ENCODE results near the gene OR52D1. TPM values are rescaled to one million over a fixed set of nuclear protein-coding genes. Genes with fewer than 3 reads are reported as not detected.
A peak's percentile ranks its signal among the peaks of the same experiment; 100 is the strongest.

OR52D1 gene
- total and polyA plus RNA-seq, 9 of the 15 experiments (the other 6 are each of a cell fraction or from before 2014, with no cell fraction given), result 0.14 to 1.3 (median 0.97) TPM; not detected in 6

DNA sequence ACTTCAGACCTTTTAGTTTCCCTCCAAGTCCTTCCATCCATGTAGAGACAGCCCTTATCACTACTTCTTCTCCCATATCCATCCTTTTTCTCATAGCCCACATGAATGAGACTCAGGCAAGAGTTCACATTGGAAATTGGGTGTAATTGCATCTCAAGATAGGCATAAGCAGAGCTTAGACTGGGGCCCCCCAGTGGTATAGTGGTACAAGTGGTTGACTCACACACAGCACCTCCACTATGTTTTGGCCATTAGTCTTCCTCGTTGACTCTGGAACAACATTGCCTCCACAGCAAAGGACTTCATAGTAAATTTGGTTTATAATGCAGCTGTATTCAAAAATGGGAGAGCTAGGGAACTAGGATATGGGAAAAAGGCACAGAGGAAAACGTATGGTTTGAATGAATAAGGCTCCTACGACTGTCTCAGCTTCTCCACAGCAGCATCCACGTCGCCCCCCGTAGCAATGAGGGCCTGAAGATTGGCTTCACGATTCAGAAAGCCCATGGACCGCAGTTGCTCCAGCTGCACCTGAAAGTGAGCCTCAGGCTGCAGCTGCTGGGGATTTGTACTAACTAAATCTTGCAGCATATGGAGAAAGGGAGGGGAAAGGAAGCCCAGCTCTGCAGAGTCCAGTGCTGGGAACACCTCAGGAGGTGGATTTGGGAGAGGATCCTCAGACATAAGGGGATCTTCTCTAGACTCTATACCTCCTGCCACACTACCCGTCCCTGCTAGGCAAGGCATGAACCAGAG, 18.9 kb downstream of the OR52D1 start:
- peak overlapping the region in 1 of 2 experiments; percentile 75; a peak in 2 of 4 replicates for H3K9ac ChIP-seq (ENCODE audit: insufficient read depth in 1 of 2, low read depth in 2 of 2, low read length in 2 of 2)
- no peaks in the 10 kb centered on the region for H3K9me3 ChIP-seq (replicated peaks; ENCODE audit: control insufficient read depth, insufficient read depth, low read depth, low read length)
- H3K27me3 ChIP-seq (ENCODE audit: control insufficient read depth in 2 of 2, insufficient read depth in 2 of 2, low read length in 2 of 2), result no peaks in the 10 kb centered on the region
- H3K4me2 ChIP-seq (ENCODE audit: insufficient read depth, low read length), result peak overlapping the region; percentile 56; the same call in 1 of the 2 replicates
- peaks cover 14% of the 10 kb centered on the region; the same call in 2 of the 3 replicates for H3K36me3 ChIP-seq (ENCODE audit: control insufficient read depth, insufficient read depth, low read length)
- in situ Hi-C loops (cut with MboI) (no loop called here), intact Hi-C loops (cut with micrococcal nuclease) (loop anchor here (10.0 kb wide), 3 partner anchors 87 to 303 kb away; partner anchors contain the start of genes OR51V1 and TRIM6)
- TF ChIP-seq, protein P1, sequence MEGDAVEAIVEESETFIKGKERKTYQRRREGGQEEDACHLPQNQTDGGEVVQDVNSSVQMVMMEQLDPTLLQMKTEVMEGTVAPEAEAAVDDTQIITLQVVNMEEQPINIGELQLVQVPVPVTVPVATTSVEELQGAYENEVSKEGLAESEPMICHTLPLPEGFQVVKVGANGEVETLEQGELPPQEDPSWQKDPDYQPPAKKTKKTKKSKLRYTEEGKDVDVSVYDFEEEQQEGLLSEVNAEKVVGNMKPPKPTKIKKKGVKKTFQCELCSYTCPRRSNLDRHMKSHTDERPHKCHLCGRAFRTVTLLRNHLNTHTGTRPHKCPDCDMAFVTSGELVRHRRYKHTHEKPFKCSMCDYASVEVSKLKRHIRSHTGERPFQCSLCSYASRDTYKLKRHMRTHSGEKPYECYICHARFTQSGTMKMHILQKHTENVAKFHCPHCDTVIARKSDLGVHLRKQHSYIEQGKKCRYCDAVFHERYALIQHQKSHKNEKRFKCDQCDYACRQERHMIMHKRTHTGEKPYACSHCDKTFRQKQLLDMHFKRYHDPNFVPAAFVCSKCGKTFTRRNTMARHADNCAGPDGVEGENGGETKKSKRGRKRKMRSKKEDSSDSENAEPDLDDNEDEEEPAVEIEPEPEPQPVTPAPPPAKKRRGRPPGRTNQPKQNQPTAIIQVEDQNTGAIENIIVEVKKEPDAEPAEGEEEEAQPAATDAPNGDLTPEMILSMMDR (IDR thresholded peaks at IDR 0.05 in 2 of 3, conservative IDR thresholded peaks at IDR 0.05 in 1 of 3; ENCODE audit: insufficient read depth in 2 of 3, low read depth in 1 of 3, low read length in 3 of 3), result peak; percentile 52 to 62 (median 59); a peak in 5 of 6 replicates
- TF ChIP-seq, protein P2, sequence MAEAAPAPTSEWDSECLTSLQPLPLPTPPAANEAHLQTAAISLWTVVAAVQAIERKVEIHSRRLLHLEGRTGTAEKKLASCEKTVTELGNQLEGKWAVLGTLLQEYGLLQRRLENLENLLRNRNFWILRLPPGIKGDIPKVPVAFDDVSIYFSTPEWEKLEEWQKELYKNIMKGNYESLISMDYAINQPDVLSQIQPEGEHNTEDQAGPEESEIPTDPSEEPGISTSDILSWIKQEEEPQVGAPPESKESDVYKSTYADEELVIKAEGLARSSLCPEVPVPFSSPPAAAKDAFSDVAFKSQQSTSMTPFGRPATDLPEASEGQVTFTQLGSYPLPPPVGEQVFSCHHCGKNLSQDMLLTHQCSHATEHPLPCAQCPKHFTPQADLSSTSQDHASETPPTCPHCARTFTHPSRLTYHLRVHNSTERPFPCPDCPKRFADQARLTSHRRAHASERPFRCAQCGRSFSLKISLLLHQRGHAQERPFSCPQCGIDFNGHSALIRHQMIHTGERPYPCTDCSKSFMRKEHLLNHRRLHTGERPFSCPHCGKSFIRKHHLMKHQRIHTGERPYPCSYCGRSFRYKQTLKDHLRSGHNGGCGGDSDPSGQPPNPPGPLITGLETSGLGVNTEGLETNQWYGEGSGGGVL (CRISPR knock-in tag; IDR thresholded peaks at IDR 0.05), result no peak
- TF ChIP-seq, protein P3, sequence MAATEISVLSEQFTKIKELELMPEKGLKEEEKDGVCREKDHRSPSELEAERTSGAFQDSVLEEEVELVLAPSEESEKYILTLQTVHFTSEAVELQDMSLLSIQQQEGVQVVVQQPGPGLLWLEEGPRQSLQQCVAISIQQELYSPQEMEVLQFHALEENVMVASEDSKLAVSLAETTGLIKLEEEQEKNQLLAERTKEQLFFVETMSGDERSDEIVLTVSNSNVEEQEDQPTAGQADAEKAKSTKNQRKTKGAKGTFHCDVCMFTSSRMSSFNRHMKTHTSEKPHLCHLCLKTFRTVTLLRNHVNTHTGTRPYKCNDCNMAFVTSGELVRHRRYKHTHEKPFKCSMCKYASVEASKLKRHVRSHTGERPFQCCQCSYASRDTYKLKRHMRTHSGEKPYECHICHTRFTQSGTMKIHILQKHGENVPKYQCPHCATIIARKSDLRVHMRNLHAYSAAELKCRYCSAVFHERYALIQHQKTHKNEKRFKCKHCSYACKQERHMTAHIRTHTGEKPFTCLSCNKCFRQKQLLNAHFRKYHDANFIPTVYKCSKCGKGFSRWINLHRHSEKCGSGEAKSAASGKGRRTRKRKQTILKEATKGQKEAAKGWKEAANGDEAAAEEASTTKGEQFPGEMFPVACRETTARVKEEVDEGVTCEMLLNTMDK (IDR thresholded peaks at IDR 0.05; ENCODE audit: borderline replicate concordance, insufficient read depth, low read depth, low read length, poor library complexity, severe bottlenecking), result peak; percentile 12
- peak in 1 of 2 experiments; percentile 24; a peak in 1 of 4 replicates for TF ChIP-seq RAD21 (CRISPR knock-in tag; conservative IDR thresholded peaks at IDR 0.05 in 1 of 2, IDR thresholded peaks at IDR 0.05 in 1 of 2)
- H3K9me1 ChIP-seq (ENCODE audit: control insufficient read depth, insufficient read depth, low read length), result no peaks in the 10 kb centered on the region
- POLR2A ChIA-PET, result interaction anchor here (0.7 to 8.7 kb wide), 4 partner anchors 12 to 24 kb away, joined by 3 to 123 read pairs (median 40); partner anchors contain the start of gene UBQLNL
- peaks cover 24 to 49% of the 10 kb centered on the region in 2 experiments; a peak in 4 of 5 replicates for H3K4me1 ChIP-seq (replicated peaks in 1 of 2; ENCODE audit: control insufficient read depth in 2 of 2, insufficient read depth in 2 of 2, low read length in 2 of 2)
- CTCF ChIA-PET (ENCODE audit: low intra/inter-chr PET ratio), result no interaction called here
- FAIRE-seq, result no peak
- H4K20me1 ChIP-seq (replicated peaks; ENCODE audit: control insufficient read depth, insufficient read depth, low read length), result peaks cover 16% of the 10 kb centered on the region
- peaks cover 31% of the 10 kb centered on the region for H3K79me2 ChIP-seq (ENCODE audit: control insufficient read depth, insufficient read depth, low read length)
- H3K4me3 ChIP-seq, result no peak overlapping the region
- no TSS peak for BruUV-seq (replicated peaks)
- H2AFZ ChIP-seq (ENCODE audit: low read depth, low read length), result peak overlapping the region; percentile 68
- no peak overlapping the region for H3K27ac ChIP-seq (ENCODE audit: extremely low read depth, low read depth, low read length)
- peak; percentile 48 for ATAC-seq
- DNase-seq (ENCODE audit: extremely low read depth in 1 of 4, low spot score in 3 of 4), result peak; percentile 36 to 62 (median 48)
- WGBS (ENCODE audit: insufficient coverage, low coverage, missing lambda C conversion rate), result 62% methylated on average over 9 of the region's 9 CpGs

All from K562 (cell line).